GM21529 (cell line): ENCODE data around the gene NENF.

Source experiments
- ATAC-seq: cut with Tn5 transposase; IDR thresholded peaks from one replicate; pipeline ENCODE4 v1.9.1; 2021; ENCODE audit not compliant: unreplicated experiment

Gene NENF

GRCh38 chr1:212430955-212431394 is 1.7 kb upstream of the NENF start:
- ATAC-seq = no peak

- ATAC-seq = no peak
These were observed 1.1 kb upstream of the NENF start for GRCh38 chr1:212431644-212432043.

GRCh38 chr1:212432272-212432660 is 454 bp upstream of the NENF start:
- ATAC-seq = no peak

- no peak for ATAC-seq
These were observed 1.1 kb downstream of the NENF start for GRCh38 chr1:212433577-212434462.

- ATAC-seq = no peak
These were observed 2.3 kb downstream of the NENF start for GRCh38 chr1:212434992-212435391.

GRCh38 chr1:212437179-212437798 is 4.6 kb downstream of the NENF start:
- no peak for ATAC-seq

DNA sequence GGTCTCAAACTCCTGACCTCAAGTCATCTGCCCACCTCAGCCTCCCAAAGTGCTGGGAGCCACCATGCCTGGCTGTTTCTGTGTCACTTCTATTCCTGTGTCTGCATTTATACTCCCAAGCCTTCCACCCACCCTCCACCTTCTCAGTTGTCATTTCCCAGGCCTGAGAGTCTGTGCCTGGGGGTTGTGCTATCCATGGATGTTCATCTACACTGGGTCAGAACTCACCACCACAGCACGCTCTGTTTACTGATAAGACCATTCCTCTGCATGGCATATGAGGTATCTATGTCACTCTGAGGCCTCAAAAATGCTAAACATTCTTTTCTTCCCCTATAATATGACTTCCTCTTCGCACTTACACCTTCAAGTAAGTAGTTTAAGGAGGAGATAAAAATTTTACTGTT is 6.1 kb downstream of the NENF start:
- ATAC-seq = no peak

- no peak for ATAC-seq
These were observed 7.7 kb downstream of the NENF start for GRCh38 chr1:212440419-212440818.

GRCh38 chr1:212442408-212442807 is 9.7 kb downstream of the NENF start:
- ATAC-seq = no peak

GRCh38 chr1:212446333-212446732 is 13.6 kb downstream of the NENF start:
- ATAC-seq = no peak

- ATAC-seq = no peak
These were observed 14.8 kb downstream of the NENF start for GRCh38 chr1:212447478-212447877.

- ATAC-seq = no peak
These were observed 17.7 kb downstream of the NENF start for GRCh38 chr1:212450331-212450881.

- ATAC-seq = no peak
These were observed 18.9 kb downstream of the NENF start for GRCh38 chr1:212451416-212452322.

- no peak for ATAC-seq
These were observed 19.8 kb downstream of the NENF start for GRCh38 chr1:212452323-212453155.

DNA sequence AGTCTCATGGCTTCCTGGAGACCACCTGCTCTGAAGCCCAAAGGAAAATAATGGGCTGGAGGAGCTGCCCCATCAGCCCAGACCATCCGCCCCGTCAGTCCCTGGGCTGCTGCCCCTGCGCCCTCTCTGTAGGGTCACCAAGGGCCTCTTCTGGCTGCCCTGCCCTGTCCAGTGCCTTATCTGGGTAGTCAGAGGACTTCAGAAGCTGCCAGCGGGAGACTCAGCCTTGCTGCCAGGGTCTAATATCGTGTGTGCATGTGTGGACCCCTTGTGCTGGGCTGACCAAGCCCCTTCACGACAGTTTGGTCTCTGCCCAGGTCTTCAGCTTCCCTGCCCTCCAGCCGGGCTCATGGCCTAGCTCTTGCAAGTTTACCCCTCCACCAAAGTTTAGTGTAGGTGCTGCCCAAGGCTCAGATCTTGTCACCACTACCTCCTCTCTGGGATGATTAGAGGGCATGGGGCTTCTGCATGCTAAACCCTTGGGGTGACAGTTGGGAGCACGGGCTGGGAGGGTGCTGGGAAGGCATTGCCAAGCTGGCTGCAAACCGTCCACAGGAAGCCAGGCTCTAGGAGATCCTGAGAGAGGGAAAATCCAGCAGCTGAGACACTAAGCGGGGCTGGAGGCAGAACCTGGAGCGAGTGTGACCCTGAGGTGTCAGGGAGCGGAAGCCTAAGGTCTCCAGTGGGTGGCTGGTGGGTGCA is 20.6 kb downstream of the NENF start:
- no peak for ATAC-seq

- no peak for ATAC-seq
These were observed 22.0 kb downstream of the NENF start for GRCh38 chr1:212454741-212455140.

GRCh38 chr1:212455401-212455800 is 22.7 kb downstream of the NENF start:
- no peak for ATAC-seq

- ATAC-seq = peak; percentile 78
These were observed 23.2 kb downstream of the NENF start for GRCh38 chr1:212455803-212456528.
